Stimulated activated CD4-positive, alpha-beta T cell treated with anti-CD3 and anti-CD28 coated beads, Interleukin-1b, Interleukin-23, amount 100 ng/mL, for 4 hours (primary cell): ENCODE results near the gene ALPI.

Experiments used
- DNase-seq, 2 donors: peaks; one replicate each; pipeline ENCODE4 v3.0.0-alpha.2; 2020; ENCODE audit warnings: low read depth in 2 of 2

ALPI gene

DNA sequence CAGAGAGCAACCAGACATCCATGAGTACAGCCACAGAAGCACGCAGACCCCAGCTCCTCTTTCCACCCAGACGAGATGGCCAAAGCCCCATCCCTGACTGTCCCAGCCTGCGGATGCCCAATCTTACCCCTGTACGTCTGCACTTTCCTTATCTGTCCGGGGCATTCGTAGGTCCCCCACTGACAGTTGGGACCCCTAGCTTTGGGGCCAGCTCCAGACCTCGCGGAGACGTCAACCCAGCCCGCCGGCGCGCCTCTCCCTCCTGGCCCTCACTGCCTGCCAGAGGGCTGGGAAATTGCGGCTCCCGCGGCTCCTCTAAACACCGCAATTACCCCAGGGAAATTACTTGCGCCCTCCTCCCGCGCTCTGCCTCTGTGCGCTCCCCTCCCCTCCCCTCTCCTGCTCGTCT is 29.4 kb downstream of the ALPI start:
- DNase-seq, result no peak

- no peak for DNase-seq
Observed at GRCh38 chr2:232485757-232486557, 30.0 kb downstream of the ALPI start.

GRCh38 chr2:232486558-232487384 is 30.8 kb downstream of the ALPI start:
- DNase-seq, result no peak

- no peak for DNase-seq
Observed at GRCh38 chr2:232487385-232488096, 31.6 kb downstream of the ALPI start, which contains the start of gene ECEL1. Gene ECEL1, minus strand, starts transcription at chr2:232487834. Its CDS starts 1,181 bp downstream, at chr2:232486653.

DNA sequence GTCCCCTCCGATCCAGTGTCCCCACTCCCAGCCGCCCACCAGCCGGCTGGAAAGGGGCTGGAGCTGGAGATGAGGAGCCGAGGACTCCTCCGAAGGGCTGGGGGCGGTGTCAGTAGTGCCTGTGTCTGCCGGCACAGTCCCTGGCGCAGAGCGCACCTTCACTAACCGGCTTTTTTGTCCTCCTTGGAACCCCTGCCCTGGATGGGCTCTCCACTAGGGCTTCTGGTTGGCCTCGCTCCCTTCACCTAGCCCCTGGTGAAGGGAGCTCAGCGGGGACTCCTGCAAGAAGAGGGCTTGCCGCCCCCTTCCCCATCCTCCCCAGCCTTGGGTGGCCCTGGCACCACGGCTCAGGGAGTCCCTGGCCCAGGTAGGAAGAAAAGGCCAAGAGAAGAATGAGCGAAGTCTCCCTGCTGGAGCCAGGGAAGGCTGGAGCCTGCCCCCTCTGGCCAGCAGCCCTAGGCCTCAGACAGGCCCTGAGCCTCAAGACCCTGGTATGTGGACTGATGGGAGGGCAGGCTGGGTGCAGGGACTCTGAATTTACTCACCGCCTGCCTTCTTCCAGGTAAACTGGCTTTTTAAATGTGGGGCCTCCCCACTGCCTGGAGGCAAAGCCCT is 32.3 kb downstream of the ALPI start:
- no peak for DNase-seq

DNA sequence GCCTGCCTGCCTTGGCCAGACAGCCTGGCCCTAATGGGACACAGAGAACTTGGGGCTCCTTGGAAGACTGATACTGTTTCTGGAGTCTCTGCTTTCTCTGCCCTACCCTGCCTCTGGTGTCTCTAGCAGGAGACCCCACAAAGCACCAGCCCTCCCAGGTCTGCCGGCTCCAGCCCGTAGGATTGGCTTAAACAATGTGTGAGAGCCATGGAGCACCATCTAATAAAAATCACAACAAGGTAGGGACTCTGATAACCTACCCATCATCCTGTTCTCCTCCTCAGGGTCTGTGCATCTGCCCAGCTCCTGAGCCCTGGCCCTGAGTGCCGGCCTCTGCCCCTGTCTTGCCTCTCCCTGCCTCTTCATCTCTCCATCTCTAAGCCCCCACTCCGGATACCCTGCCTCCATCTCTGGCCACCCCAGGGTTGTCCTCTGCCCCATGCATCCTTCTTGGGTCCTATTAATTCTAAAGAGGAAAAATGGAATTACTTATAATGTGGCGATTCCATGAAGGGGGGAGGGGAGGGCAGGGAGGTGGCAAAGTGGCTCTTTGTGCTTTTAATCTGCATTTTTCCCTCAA is 32.9 kb downstream of the ALPI start:
- no peak for DNase-seq

- no peak for DNase-seq
Observed at GRCh38 chr2:232489516-232490220, 33.7 kb downstream of the ALPI start.

DNA sequence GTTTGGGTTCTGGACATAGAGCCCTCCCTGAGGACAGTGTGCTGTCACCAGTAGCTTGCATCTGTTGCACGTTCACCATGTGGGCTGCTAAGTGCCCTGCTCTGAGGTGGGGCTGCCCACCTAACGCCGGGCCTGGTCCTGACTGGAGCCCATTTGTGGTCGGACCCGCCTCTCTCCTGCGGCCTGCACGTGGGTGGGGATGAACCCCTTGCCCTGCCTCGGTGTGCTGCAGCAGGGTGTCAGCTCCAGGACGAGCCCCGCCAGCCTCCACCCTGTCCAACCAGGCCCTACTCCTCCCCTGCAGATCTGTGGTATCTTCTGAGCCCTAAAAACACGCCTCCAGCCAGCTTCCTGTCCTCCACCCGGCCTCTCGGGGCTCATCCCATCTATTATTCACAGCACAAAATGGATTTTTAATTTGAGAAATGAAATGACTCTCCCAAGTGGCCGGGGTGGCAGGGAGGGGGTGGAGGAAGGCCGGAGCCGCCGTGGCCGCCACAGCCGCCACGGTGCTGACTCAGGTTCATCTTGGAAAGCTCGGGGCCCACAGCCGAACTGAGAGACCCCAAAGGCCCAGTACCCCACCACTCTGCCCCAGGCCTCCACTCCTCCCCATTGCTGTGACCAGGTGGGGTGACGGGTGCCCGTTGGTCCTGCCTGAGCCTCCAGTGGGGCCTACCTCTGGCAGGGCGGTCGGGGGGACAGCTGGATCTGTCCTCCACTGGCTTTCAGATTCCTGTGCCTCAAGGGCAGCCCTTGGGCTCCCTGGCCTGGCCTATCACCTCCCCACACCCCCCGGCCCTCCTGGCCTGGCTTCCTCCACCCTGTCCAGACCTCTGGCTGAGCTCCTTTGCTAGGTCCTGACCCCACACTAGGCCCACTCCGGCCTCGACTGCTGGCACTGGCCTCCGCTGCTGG is 34.5 kb downstream of the ALPI start:
- DNase-seq, result no peak

- no peak for DNase-seq
Observed at GRCh38 chr2:232491139-232491780, 35.3 kb downstream of the ALPI start.

DNA sequence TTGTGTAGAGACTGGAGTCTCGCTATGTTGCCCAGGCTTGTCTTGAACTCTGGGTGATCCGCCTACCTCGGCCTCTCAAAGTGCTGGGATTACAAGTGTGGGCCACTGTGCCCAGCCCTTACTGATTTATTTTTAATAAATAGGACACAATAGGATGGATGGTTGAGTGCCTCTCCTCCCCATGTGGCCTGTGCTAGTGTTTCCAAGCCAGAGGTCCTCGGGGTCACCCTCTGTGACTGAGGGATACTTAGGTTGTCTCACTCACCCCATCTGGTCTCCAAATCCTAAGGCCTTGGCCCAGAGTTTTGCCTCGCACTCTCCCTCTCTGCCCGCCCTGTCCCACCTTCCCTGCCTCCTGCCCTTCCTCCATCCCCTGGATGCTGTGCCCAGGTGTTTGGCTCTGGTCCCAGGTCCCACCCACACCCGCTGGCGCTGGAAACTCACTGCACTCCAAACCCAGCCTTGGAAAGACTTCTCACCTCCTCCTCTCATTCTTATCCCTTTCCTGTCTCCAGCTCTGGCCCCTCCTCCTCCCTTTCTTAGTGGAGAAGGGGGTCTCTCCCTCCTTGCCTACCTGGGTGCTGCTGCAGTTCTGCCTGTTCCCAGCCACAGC is 36.4 kb downstream of the ALPI start:
- DNase-seq, result no peak

- DNase-seq, result no peak
Observed at GRCh38 chr2:232492963-232493700, 37.2 kb downstream of the ALPI start.

GRCh38 chr2:232493701-232494474 is 37.9 kb downstream of the ALPI start:
- DNase-seq, result no peak

DNA sequence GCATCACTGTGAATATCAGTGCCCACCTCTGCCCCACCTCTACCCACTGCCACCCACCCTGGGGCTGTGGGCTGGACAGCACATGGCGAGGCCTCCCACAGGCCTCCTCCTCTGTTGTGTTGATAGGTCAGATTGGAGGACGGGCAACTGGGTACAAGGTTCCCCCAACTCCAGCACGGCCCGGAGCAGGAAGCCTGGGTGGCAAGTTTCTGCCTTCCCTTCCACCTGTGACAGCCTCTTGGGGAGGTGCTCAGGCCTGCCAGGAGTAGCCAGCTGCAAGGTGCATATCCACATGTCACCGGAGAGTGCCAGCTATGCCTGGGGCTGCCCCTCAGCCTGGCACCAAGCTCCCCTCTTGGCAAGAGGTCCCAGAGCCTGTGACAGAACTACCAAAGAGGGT is 38.6 kb downstream of the ALPI start:
- DNase-seq, result no peak

GRCh38 chr2:232495292-232495691 is 39.3 kb downstream of the ALPI start:
- no peak for DNase-seq

DNA sequence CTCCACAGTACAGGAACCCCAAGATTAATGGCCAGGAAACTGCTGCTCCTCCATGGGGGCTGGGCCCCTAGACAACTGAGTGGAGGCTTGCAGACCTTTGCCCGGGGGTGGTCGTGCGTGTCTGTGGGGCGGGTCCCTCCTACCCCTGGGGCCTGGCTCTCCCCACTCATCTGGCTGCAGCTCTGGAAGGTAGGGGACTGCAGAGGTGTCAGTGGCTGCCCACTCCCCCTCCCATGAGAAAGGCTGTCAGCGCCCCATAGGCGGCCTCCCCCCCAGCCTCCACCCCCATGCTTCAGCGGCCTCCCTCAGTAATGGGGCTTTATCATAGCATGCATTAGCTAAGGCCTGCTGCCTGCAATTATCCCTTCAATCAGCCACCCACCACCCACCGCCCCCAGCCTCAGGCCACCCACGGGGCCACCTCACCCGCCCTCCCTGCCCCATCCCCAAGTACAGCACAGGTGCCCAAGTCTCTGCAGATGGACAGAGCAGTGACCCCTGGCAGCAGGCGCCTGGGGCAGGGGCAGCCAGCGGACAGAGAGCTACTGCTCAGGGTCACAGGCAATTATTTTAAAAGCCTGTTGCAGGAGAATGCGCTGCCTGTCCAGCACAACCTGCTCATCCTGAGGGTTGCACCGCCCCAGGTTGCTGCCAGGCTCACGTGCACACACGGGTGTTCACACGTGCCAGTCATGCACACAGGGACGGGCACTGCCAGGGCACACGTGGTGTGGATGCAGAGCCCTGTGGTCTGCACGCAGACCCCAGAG is 40.7 kb downstream of the ALPI start:
- DNase-seq, result no peak

GRCh38 chr2:232497348-232497747 is 41.4 kb downstream of the ALPI start:
- DNase-seq, result no peak

DNA sequence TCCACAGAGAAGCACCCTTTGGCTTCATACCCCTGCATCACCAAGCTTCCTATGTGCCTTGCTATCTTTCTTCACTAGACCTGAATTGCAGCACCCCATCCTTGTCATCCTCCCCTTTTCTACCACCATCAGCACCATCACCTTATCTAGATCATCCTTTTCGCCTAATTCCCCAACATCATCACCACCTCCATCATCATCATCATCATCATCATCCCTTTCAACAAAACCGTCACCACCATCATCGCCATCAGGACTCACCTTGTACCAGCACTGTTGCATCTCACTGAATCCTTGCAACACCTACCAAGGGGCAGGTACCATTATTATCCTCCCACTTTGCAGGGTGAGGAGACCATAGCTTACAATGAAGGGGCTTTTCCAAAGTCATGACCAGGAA is 42.5 kb downstream of the ALPI start:
- DNase-seq, result no peak
